Activated T-helper 2 cell treated with anti-CD3 and anti-CD28 coated beads, Interferon-gamma antibody, Interleukin-2, Interleukin-4, amounts not matched to agents 10 μg/mL and 5 μg/mL and 100 μg/mL, durations not matched to agents 14 hours and 24 hours and 36 hours (primary cell): ENCODE measurements around the gene NRCAM. TPM values are rescaled to one million over a fixed set of nuclear protein-coding genes. Genes with fewer than 3 reads are reported as not detected.
"Not testable (repeated sequence)": the region's sequence is repeated elsewhere in the genome, so short reads cannot be mapped to it uniquely, and the experiment has no call there.

Experiments
- DNase-seq: peaks from one replicate; pipeline ENCODE4 v3.0.0; 2021; ENCODE audit warnings: low spot score
- H3K27ac Mint-ChIP-seq: one replicate; pipeline ENCODE4 v1.8.0; 2021; ENCODE audit warnings: mixed read lengths
- H3K27me3 Mint-ChIP-seq: one replicate; pipeline ENCODE4 v1.8.0; 2021; ENCODE audit warnings: low read depth, mixed read lengths
- H3K36me3 Mint-ChIP-seq: one replicate; pipeline ENCODE4 v1.8.0; 2021; ENCODE audit warnings: low read depth, mixed read lengths
- H3K4me1 Mint-ChIP-seq: one replicate; pipeline ENCODE4 v1.8.0; 2021; ENCODE audit warnings: low read depth, mixed read lengths
- H3K4me3 Mint-ChIP-seq: one replicate; pipeline ENCODE4 v1.8.0; 2021; ENCODE audit warnings: low read depth, mild to moderate bottlenecking, moderate library complexity, mixed read lengths
- H3K9me3 Mint-ChIP-seq: one replicate; pipeline ENCODE4 v1.8.0; 2021; ENCODE audit warnings: mixed read lengths
- intact Hi-C: fragments of 100-400 bp; cut with micrococcal nuclease; formaldehyde crosslinking; loops from one replicate; pipeline ENCODE4 v1.15.1; 2023
- total RNA-seq: library from RNA; stranded (reverse); gene quantifications from 2 replicates; pipeline ENCODE4 v1.2.3, GENCODE V29; 2022

The NRCAM gene
- total RNA-seq, 1 donor from 2014 or later: 0.05 TPM

GRCh38 chr7:108367946-108368345, 88.3 kb downstream of the NRCAM start:
- Mint-ChIP-seq H3K27ac (no peak overlapping the region), H3K9me3 (no peaks in the 10 kb centered on the region), H3K27me3 (peaks cover 3% of the 10 kb centered on the region), H3K4me1 (no peaks in the 10 kb centered on the region), H3K4me3 (no peak overlapping the region), H3K36me3 (no peaks in the 10 kb centered on the region)
- DNase-seq: no peak
- intact Hi-C loops: no loop called here

- intact Hi-C loops: no loop called here
- Mint-ChIP-seq H3K36me3 (no peaks in the 10 kb centered on the region), H3K4me1 (no peaks in the 10 kb centered on the region), H3K27me3 (peaks cover 3% of the 10 kb centered on the region), H3K27ac (no peak overlapping the region), H3K4me3 (no peak overlapping the region), H3K9me3 (no peaks in the 10 kb centered on the region)
- no peak for DNase-seq
Measured at GRCh38 chr7:108367314-108367713, 88.9 kb downstream of the NRCAM start.

GRCh38 chr7:108363659-108364058, 92.6 kb downstream of the NRCAM start:
- DNase-seq: no peak
- Mint-ChIP-seq H3K4me1 (no peaks in the 10 kb centered on the region), H3K9me3 (no peaks in the 10 kb centered on the region), H3K27me3 (peaks cover 3% of the 10 kb centered on the region), H3K27ac (no peak overlapping the region), H3K4me3 (no peak overlapping the region), H3K36me3 (no peaks in the 10 kb centered on the region)
- intact Hi-C loops: no loop called here

DNA sequence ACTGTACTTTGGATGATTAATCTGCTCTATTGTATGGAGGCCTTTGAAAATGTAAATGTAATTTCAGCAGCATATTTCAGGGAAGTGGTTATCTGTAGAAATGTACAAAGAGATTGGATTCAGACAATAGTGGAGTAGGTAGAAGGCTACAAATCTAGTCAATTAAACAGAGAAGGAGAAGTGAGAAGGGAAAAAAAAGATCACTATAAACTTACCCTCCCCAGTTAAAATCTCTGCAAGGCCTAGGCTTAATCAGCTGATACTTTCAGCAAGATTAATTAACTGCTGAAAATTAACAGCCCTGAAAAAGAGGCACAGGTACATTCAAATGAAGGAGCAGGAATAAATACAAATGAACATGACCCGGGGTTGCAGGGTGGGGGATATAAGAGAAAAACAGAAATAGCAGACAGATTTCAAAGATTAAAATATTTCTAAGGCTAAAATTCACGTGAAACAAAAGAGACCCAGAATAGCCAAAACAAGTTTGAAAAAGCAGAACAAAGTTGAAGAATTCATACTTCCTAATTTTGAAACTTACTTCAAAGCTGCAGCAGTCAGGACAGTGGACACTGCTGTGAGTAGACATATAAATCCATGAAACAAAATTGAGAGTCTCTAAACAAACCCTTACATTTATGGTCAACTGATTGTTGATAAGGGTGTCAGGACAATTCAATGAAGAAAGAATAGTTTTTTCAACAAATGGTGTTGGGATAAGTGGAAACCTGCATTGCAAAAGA, 96.0 kb downstream of the NRCAM start:
- H3K4me3 Mint-ChIP-seq: no peak overlapping the region
- DNase-seq: no peak
- H3K9me3 Mint-ChIP-seq: no peaks in the 10 kb centered on the region
- H3K36me3 Mint-ChIP-seq: no peaks in the 10 kb centered on the region
- intact Hi-C loops: no loop called here
- no peaks in the 10 kb centered on the region for H3K4me1 Mint-ChIP-seq
- H3K27ac Mint-ChIP-seq: no peak overlapping the region
- peaks cover 3% of the 10 kb centered on the region for H3K27me3 Mint-ChIP-seq

- H3K4me3 Mint-ChIP-seq: no peak overlapping the region
- no peaks in the 10 kb centered on the region for H3K9me3 Mint-ChIP-seq
Measured at GRCh38 chr7:108358553-108358952, 97.7 kb downstream of the NRCAM start.

GRCh38 chr7:108351729-108352131, 104.5 kb downstream of the NRCAM start:
- Mint-ChIP-seq H3K9me3 (no peaks in the 10 kb centered on the region), H3K36me3 (no peaks in the 10 kb centered on the region), H3K27me3 (no peaks in the 10 kb centered on the region), H3K4me3 (no peak overlapping the region), H3K27ac (no peak overlapping the region), H3K4me1 (no peaks in the 10 kb centered on the region)
- intact Hi-C loops: no loop called here
- no peak for DNase-seq

More at GRCh38 chr7:108358553-108358952, 97.7 kb downstream of the NRCAM start:
- no peaks in the 10 kb centered on the region for H3K4me1 Mint-ChIP-seq
- peaks cover 3% of the 10 kb centered on the region for H3K27me3 Mint-ChIP-seq
- intact Hi-C loops: no loop called here
- DNase-seq: no peak
- H3K36me3 Mint-ChIP-seq: no peaks in the 10 kb centered on the region
- H3K27ac Mint-ChIP-seq: no peak overlapping the region

GRCh38 chr7:108348913-108349312, 107.3 kb downstream of the NRCAM start:
- Mint-ChIP-seq H3K4me1 (no peaks in the 10 kb centered on the region), H3K9me3 (no peaks in the 10 kb centered on the region), H3K27ac (no peak overlapping the region), H3K36me3 (no peaks in the 10 kb centered on the region), H3K27me3 (no peaks in the 10 kb centered on the region), H3K4me3 (no peak overlapping the region)
- DNase-seq: no peak
- intact Hi-C loops: no loop called here

DNA sequence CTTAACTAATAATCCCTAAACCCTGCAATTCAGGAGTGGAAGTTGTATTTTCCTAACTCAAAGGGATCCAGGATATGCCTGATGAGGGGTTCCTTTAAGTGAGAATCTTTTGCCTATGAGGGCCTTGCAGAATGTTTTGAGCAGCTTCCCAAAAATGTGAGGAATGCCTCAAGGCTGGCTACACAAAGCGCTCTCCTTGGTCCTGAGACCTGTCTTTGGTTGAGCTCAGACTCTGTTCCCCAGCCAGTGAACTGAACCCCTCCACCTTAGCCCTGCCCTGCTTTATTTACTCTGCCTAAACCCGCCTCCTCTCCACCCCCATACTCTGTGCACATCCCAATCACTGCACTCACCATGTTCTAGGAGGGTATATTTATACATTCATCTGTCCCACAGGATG, 108.6 kb downstream of the NRCAM start:
- intact Hi-C loops: no loop called here
- Mint-ChIP-seq H3K4me1 (no peaks in the 10 kb centered on the region), H3K36me3 (no peaks in the 10 kb centered on the region), H3K9me3 (no peaks in the 10 kb centered on the region), H3K27ac (no peak overlapping the region), H3K27me3 (no peaks in the 10 kb centered on the region), H3K4me3 (no peak overlapping the region)
- no peak for DNase-seq

DNA sequence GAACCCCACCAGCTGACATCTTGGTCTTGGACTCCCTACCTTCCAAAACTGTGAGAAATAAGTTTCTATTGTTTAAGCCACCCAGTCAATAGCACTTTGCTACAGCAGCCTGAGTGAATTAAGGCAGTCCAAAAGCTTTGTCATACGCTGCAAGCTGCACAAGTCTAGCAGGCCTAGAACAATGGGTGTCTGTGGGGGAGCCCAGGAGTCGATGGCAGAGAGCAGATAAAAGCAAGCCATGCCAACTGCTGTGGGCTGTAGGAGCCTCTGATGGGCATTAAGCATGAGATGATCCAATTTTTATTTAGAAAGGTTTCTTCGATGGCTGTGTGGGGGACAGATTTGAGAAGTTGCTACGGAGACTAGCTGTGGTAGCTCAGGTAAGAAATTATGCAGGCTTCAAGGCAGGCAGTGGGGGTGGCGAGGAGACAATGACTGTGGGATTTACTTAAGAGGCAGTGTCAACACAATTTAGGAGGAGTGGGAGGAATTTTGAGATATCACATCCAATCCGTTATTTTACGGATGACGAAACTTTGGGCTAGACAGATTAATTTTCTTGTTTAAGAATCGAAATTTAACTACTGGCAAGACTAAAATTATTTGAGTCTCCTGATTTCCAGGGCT, 110.4 kb downstream of the NRCAM start:
- Mint-ChIP-seq H3K4me3 (no peak overlapping the region), H3K27me3 (no peaks in the 10 kb centered on the region), H3K4me1 (no peaks in the 10 kb centered on the region), H3K9me3 (no peaks in the 10 kb centered on the region), H3K36me3 (no peaks in the 10 kb centered on the region), H3K27ac (no peak overlapping the region)
- no peak for DNase-seq
- intact Hi-C loops: no loop called here

- Mint-ChIP-seq H3K36me3 (no peaks in the 10 kb centered on the region), H3K27ac (no peak overlapping the region), H3K9me3 (no peaks in the 10 kb centered on the region), H3K4me3 (no peak overlapping the region), H3K4me1 (no peaks in the 10 kb centered on the region), H3K27me3 (no peaks in the 10 kb centered on the region)
- intact Hi-C loops: no loop called here
- DNase-seq: no peak
Measured at GRCh38 chr7:108340856-108341411, 115.3 kb downstream of the NRCAM start.

DNA sequence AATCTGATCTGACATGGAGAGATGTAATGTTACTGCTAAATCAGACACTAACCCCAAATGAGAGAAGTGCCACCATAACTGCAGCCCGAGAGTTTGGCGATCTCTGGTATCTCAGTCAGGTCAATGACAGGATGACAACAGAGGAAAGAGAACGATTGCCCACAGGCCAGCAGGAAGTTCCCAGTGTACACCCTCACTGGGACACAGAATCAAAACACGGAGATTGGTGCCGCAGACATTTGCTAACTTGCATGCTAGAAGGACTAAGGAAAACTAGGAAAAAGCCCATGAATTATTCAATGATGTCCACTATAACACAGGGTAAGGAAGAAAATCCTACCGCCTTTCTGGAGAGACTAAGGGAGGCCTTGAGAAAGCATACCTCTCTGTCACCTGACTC, 115.8 kb downstream of the NRCAM start:
- H3K27ac Mint-ChIP-seq, DNase-seq, H3K27me3 Mint-ChIP-seq, H3K36me3 Mint-ChIP-seq, intact Hi-C loops, H3K4me3 Mint-ChIP-seq, H3K9me3 Mint-ChIP-seq, H3K4me1 Mint-ChIP-seq: not testable (repeated sequence)

DNA sequence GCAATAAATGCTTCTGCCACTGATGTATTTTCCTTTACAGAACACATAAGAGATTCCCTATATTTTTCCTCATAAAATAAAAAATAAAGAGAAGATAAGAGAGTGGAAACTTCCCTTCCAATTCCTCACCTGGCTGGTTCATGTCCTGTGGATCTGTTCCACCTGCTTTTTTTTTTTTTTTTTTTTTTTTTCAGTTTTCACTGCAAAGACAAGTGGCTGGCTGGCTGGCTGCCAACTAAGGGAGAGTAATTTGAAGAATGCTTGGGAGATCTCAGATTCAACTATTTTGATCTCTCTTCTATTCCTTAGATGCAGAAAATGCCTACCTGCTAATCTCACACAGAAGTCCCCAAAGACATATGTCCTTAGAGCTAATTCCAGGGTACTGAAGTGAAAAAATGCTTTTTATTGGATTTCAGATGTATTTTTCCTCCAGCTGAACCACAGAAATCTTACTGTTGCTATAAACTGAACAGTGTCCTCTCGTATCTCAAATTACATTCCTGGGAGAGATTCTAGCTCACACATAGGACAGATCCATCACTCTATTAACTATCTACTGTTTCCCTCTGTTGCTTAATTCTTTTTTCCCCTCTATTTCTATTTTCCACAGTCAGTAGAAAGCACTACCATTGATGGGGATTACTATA, 120.8 kb downstream of the NRCAM start:
- no peaks in the 10 kb centered on the region for H3K27me3 Mint-ChIP-seq
- intact Hi-C loops: no loop called here

DNA sequence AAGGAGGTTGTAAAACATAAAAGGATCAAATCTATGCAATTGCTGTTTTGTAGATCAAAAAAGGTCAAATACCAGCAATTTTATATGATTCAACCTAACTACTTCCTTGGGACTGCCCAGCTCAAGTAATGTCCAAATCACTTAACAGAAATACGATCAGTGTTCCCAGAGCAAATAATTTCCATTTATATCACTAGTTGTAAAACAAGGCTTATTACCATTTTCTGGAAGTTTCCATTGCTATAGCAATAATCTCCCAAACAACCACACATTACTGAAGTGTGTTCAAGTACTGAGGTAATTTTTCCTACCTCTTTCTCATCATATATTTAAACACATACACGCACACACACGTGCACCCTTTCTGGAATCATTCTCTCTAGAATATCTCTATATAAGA, 123.3 kb downstream of the NRCAM start:
- Mint-ChIP-seq H3K4me1 (peaks cover 3% of the 10 kb centered on the region), H3K27me3 (peaks cover 2% of the 10 kb centered on the region), H3K27ac (no peak overlapping the region), H3K9me3 (no peaks in the 10 kb centered on the region), H3K4me3 (no peak overlapping the region), H3K36me3 (no peaks in the 10 kb centered on the region)
- DNase-seq: no peak
- intact Hi-C loops: no loop called here

More for the DNA sequence above, 120.8 kb downstream of the NRCAM start:
- no peaks in the 10 kb centered on the region for H3K36me3 Mint-ChIP-seq
- no peaks in the 10 kb centered on the region for H3K9me3 Mint-ChIP-seq
- DNase-seq: no peak
- no peak overlapping the region for H3K27ac Mint-ChIP-seq
- no peaks in the 10 kb centered on the region for H3K4me1 Mint-ChIP-seq
- no peak overlapping the region for H3K4me3 Mint-ChIP-seq
